Suprapubic skin (tissue), 4 donors: ENCODE measurements around the gene C2orf81. TPM values are rescaled to one million over a fixed set of nuclear protein-coding genes. Genes with fewer than 3 reads are reported as not detected.

Experiments
- DNase-seq, 2 donors: peaks; one replicate each; pipeline ENCODE4 v3.0.0-alpha.2; 2019; ENCODE audit warnings: low spot score in 2 of 2
- H3K27ac ChIP-seq: fragments of 200-600 bp; sonication (generic); one replicate; pipeline ENCODE4 v1.5.1; 2019
- H3K27me3 ChIP-seq: fragments of 200-600 bp; sonication (generic); one replicate; pipeline ENCODE4 v1.5.1; 2019
- H3K36me3 ChIP-seq: fragments of 200-600 bp; sonication (generic); one replicate; pipeline ENCODE4 v1.5.1; 2019
- H3K4me1 ChIP-seq: fragments of 200-600 bp; sonication (generic); one replicate; pipeline ENCODE4 v1.5.1; 2019
- H3K4me3 ChIP-seq: fragments of 200-600 bp; sonication (generic); one replicate; pipeline ENCODE4 v1.5.1; 2019; ENCODE audit warnings: mild to moderate bottlenecking
- H3K9me3 ChIP-seq: fragments of 200-600 bp; sonication (generic); one replicate; pipeline ENCODE4 v1.5.1; 2019
- EP300 ChIP-seq: sonication (generic); formaldehyde crosslinking; IDR thresholded peaks from one replicate; pipeline ENCODE4 v1.6.1; 2017; ENCODE audit warnings: antibody characterized with exemption
- POLR2A ChIP-seq, 2 donors: fragments of 450-650 bp; IDR thresholded peaks; one replicate each; pipeline ENCODE4 v1.6.1; 2017; ENCODE audit warnings: antibody characterized with exemption in 2 of 2, mild to moderate bottlenecking in 2 of 2, moderate library complexity in 2 of 2
- POLR2AphosphoS5 ChIP-seq, 3 donors: sonication (generic); formaldehyde crosslinking; IDR thresholded peaks; one replicate each; pipeline ENCODE4 v1.6.1; 2017; ENCODE audit warnings: antibody characterized with exemption in 3 of 3
- WGBS: methylation state at CpG from one replicate; pipeline ENCODE4 v1.1.5; 2018; 5-methylcytosine and 5-hydroxymethylcytosine counted together
- total RNA-seq, 4 donors: library from RNA; depleted of rRNA; stranded (reverse); fragments of >200 nt; gene quantifications; one replicate each; pipeline ENCODE4 v1.1.0, GENCODE V29; 2016
- TF ChIP-seq, protein P1 (sequence below), 2 donors: fragments of 200-600 bp in 1 of 2; fragments of 450-650 bp in 1 of 2; sonication (generic) in 1 of 2; IDR thresholded peaks; one replicate each; pipeline ENCODE4 v1.5.1; 2016 to 2019; ENCODE audit warnings: antibody characterized with exemption in 2 of 2, mild to moderate bottlenecking in 1 of 2, moderate library complexity in 1 of 2

Gene C2orf81
- total RNA-seq, 4 donors from 2014 or later = 0.87 to 2.1 (median 1.4) TPM

- Histone ChIP-seq H3K9me3 (no peaks in the 10 kb centered on the region), H3K36me3 (no peaks in the 10 kb centered on the region), H3K4me3 (no peak overlapping the region), H3K27ac (no peak overlapping the region), H3K4me1 (no peaks in the 10 kb centered on the region), H3K27me3 (no peaks in the 10 kb centered on the region)
- no peak for DNase-seq
- TF ChIP-seq, protein P1, sequence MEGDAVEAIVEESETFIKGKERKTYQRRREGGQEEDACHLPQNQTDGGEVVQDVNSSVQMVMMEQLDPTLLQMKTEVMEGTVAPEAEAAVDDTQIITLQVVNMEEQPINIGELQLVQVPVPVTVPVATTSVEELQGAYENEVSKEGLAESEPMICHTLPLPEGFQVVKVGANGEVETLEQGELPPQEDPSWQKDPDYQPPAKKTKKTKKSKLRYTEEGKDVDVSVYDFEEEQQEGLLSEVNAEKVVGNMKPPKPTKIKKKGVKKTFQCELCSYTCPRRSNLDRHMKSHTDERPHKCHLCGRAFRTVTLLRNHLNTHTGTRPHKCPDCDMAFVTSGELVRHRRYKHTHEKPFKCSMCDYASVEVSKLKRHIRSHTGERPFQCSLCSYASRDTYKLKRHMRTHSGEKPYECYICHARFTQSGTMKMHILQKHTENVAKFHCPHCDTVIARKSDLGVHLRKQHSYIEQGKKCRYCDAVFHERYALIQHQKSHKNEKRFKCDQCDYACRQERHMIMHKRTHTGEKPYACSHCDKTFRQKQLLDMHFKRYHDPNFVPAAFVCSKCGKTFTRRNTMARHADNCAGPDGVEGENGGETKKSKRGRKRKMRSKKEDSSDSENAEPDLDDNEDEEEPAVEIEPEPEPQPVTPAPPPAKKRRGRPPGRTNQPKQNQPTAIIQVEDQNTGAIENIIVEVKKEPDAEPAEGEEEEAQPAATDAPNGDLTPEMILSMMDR (IDR thresholded peaks at IDR 0.05) = peak in 1 of 2 donors; percentile 30
- no peak for TF ChIP-seq POLR2A (IDR thresholded peaks at IDR 0.05)
These were observed 21.6 kb downstream of the C2orf81 start for GRCh38 chr2:74399785-74400184.

GRCh38 chr2:74396149-74396548, 25.3 kb downstream of the C2orf81 start:
- no peak for TF ChIP-seq POLR2AphosphoS5 (IDR thresholded peaks at IDR 0.05)
- TF ChIP-seq, protein P1 (IDR thresholded peaks at IDR 0.05) = no peak
- no peak for TF ChIP-seq EP300
- no peak for TF ChIP-seq POLR2A (IDR thresholded peaks at IDR 0.05)
- no peak overlapping the region for H3K27ac ChIP-seq
- H3K4me3 ChIP-seq = no peak overlapping the region
- H3K4me1 ChIP-seq = peaks cover 5% of the 10 kb centered on the region
- WGBS = 97% methylated on average over 2 of the region's 2 CpGs
- no peaks in the 10 kb centered on the region for H3K36me3 ChIP-seq
- H3K9me3 ChIP-seq = no peaks in the 10 kb centered on the region
- no peak for DNase-seq
- no peaks in the 10 kb centered on the region for H3K27me3 ChIP-seq

- Histone ChIP-seq H3K4me1 (peaks cover 29% of the 10 kb centered on the region), H3K27me3 (no peaks in the 10 kb centered on the region), H3K36me3 (no peaks in the 10 kb centered on the region), H3K9me3 (no peaks in the 10 kb centered on the region), H3K4me3 (no peak overlapping the region), H3K27ac (no peak overlapping the region)
- no peak for DNase-seq
- TF ChIP-seq POLR2A (IDR thresholded peaks at IDR 0.05) (no peak), EP300 (no peak), POLR2AphosphoS5 (IDR thresholded peaks at IDR 0.05) (no peak)
- TF ChIP-seq, protein P1 (IDR thresholded peaks at IDR 0.05) = no peak
- whole genome bisulfite sequencing = 94% methylated on average over 1 of the region's 1 CpG
These were observed 27.9 kb downstream of the C2orf81 start for GRCh38 chr2:74393525-74393924.

- no peak overlapping the region for H3K4me3 ChIP-seq
- DNase-seq = no peak
- H3K4me1 ChIP-seq = peaks cover 40% of the 10 kb centered on the region
- TF ChIP-seq POLR2AphosphoS5 (IDR thresholded peaks at IDR 0.05) = no peak
- TF ChIP-seq, protein P1 (IDR thresholded peaks at IDR 0.05) = no peak
- TF ChIP-seq EP300 = no peak
- no peak for TF ChIP-seq POLR2A (IDR thresholded peaks at IDR 0.05)
- no peaks in the 10 kb centered on the region for H3K9me3 ChIP-seq
- no peaks in the 10 kb centered on the region for H3K36me3 ChIP-seq
- WGBS = 57% methylated on average over 13 of the region's 13 CpGs
- H3K27me3 ChIP-seq = no peaks in the 10 kb centered on the region
- no peak overlapping the region for H3K27ac ChIP-seq
These were observed 29.0 kb downstream of the C2orf81 start for GRCh38 chr2:74392449-74392743.

GRCh38 chr2:74391580-74392448, 29.6 kb downstream of the C2orf81 start:
- DNase-seq = peak; percentile 96 to 97
- no peak for TF ChIP-seq POLR2A (IDR thresholded peaks at IDR 0.05)
- no peak for TF ChIP-seq EP300
- TF ChIP-seq POLR2AphosphoS5 (IDR thresholded peaks at IDR 0.05) = peak in 2 of 3 donors; percentile 40 to 60
- TF ChIP-seq, protein P1 (IDR thresholded peaks at IDR 0.05) = peak; percentile 81 to 98
- Histone ChIP-seq H3K4me1 (peaks cover 44% of the 10 kb centered on the region), H3K4me3 (peak overlapping the region; percentile 96), H3K9me3 (no peaks in the 10 kb centered on the region), H3K27me3 (no peaks in the 10 kb centered on the region), H3K36me3 (no peaks in the 10 kb centered on the region), H3K27ac (peak overlapping the region; percentile 94)
- 2% methylated on average over 19 of the region's 62 CpGs for WGBS
